IMR-90 (cell line): Measurements from ENCODE around the gene SCN11A.

Source experiments
- MAFK ChIP-seq: IDR thresholded peaks from 2 replicates; pipeline ENCODE4 v1.6.1; 2012; ENCODE audit warnings: low read depth, low read length, improper control_type of control experiment
- MAZ ChIP-seq: IDR thresholded peaks from 2 replicates; pipeline ENCODE4 v1.6.1; 2012; ENCODE audit warnings: low read depth, mild to moderate bottlenecking, low read length, improper control_type of control experiment, moderate library complexity, borderline replicate concordance
- NFE2L2 ChIP-seq: fragments of 150-350 bp; IDR thresholded peaks from 2 replicates; pipeline ENCODE4 v1.6.1; 2016; ENCODE audit warnings: low read depth, mild to moderate bottlenecking, low read length
- POLR2A ChIP-seq: IDR thresholded peaks from 2 replicates; pipeline ENCODE4 v1.6.1; 2012; ENCODE audit warnings: mild to moderate bottlenecking, low read depth, low read length
- USF2 ChIP-seq: fragments of 150-350 bp; IDR thresholded peaks from 2 replicates; pipeline ENCODE4 v1.6.1; 2017; ENCODE audit warnings: mild to moderate bottlenecking, antibody characterized with exemption, low read length, low read depth
- TF ChIP-seq, protein P1 (sequence below): conservative IDR thresholded peaks from 2 replicates; pipeline ENCODE4 v1.5.1; 2012; ENCODE audit warnings: mild to moderate bottlenecking, low read depth, low read length, improper control_type of control experiment

GRCh38 chr3:39094851-39095677 is 43.3 kb upstream of the SCN11A start:
- TF ChIP-seq MAZ (no peak), POLR2A (no peak), NFE2L2 (no peak), MAFK (no peak), USF2 (no peak)
- TF ChIP-seq, protein P1, sequence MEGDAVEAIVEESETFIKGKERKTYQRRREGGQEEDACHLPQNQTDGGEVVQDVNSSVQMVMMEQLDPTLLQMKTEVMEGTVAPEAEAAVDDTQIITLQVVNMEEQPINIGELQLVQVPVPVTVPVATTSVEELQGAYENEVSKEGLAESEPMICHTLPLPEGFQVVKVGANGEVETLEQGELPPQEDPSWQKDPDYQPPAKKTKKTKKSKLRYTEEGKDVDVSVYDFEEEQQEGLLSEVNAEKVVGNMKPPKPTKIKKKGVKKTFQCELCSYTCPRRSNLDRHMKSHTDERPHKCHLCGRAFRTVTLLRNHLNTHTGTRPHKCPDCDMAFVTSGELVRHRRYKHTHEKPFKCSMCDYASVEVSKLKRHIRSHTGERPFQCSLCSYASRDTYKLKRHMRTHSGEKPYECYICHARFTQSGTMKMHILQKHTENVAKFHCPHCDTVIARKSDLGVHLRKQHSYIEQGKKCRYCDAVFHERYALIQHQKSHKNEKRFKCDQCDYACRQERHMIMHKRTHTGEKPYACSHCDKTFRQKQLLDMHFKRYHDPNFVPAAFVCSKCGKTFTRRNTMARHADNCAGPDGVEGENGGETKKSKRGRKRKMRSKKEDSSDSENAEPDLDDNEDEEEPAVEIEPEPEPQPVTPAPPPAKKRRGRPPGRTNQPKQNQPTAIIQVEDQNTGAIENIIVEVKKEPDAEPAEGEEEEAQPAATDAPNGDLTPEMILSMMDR = no peak
